Measurements from ENCODE around the gene SDHC. TPM values are rescaled to one million over a fixed set of nuclear protein-coding genes. Genes with fewer than 3 reads are reported as not detected.
"Not testable (repeated sequence)": the region's sequence is repeated elsewhere in the genome, so short reads cannot be mapped to it uniquely, and the experiment has no call there.

Gene SDHC
- total and polyA plus RNA-seq, 2 of the 8 experiments (the other 6 are each of a cell fraction or from before 2014, with no cell fraction given): 224 to 305 TPM

DNA sequence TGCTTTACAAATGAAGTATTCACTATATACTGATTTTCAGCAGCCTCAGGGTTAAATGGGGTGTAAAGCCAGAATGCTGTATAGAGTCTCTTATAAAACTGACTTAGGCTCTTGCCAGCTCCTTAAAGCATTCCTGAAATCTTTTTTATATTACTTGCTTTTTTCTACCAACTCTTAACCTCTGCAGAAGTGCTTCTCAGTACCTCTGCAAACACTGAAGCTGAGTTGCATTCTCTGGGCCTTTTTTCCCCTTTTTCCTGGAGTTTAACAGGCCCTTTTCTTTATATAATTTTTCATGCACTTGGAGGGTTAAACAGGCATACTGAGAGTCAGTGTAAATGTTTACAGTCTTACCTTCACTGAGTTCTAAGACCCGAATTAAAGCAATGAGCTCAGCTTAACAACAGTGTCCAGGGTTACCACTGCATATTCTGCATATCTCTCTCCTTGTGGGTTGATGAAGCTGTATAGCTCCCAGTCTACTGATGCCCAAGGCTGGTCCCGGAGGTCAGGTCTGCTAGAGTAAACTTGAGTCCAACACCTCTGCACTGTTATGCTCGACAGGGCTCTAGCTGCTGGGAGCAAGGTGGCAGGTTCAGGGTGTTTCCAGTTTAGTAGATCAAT, 94.4 kb downstream of the SDHC start (continued):
- TF ChIP-seq JUND (IDR thresholded peaks at IDR 0.05; ENCODE audit: low read length) (no peak), EGR1 (IDR thresholded peaks at IDR 0.05; ENCODE audit: borderline replicate concordance, low read depth, low read length) (no peak)

- not testable (repeated sequence) for H3K4me3 ChIP-seq (ENCODE audit: extremely low read depth in 1 of 4, insufficient read depth in 2 of 4, low read depth in 3 of 4, low read length in 4 of 4); FAIRE-seq
- CTCF ChIA-PET (ENCODE audit: partially characterized antibody): interaction anchor here (0.7 to 1.5 kb wide), 5 partner anchors 10 to 210 kb away, joined by 3 to 6 read pairs (median 3); no protein-coding TSS in a partner anchor
Measured at GRCh38 chr1:161409848-161410635, 95.9 kb downstream of the SDHC start.

More at GRCh38 chr1:161409848-161410635, 95.9 kb downstream of the SDHC start:
- not testable (repeated sequence) for H3K23ac ChIP-seq (ENCODE audit: insufficient read length); H3K79me2 ChIP-seq (ENCODE audit: control insufficient read depth in 1 of 2, insufficient read depth in 2 of 2, low read length in 2 of 2); H3K9me3 ChIP-seq (ENCODE audit: insufficient read depth in 2 of 2, low read depth in 1 of 2, low read length in 1 of 2); H2BK12ac ChIP-seq (ENCODE audit: low read depth, low read length); H3K14ac ChIP-seq (ENCODE audit: insufficient read length); H3K27ac ChIP-seq (ENCODE audit: low read depth, low read length); H4K8ac ChIP-seq (ENCODE audit: extremely low read depth, insufficient read depth, low read length); H3K36me3 ChIP-seq (ENCODE audit: control insufficient read depth in 2 of 4, insufficient read depth in 4 of 4, low read length in 3 of 4); H4K91ac ChIP-seq (replicated peaks; ENCODE audit: insufficient read length, low read length); H3K23me2 ChIP-seq (ENCODE audit: low read depth, low read length); H2AFZ ChIP-seq (ENCODE audit: low read length); H3K4ac ChIP-seq (replicated peaks; ENCODE audit: insufficient read length, low read depth, low read length); H3K27me3 ChIP-seq (replicated peaks in 1 of 4; ENCODE audit: control insufficient read depth in 3 of 4, extremely low read depth in 1 of 4, insufficient read depth in 3 of 4, low read length in 3 of 4); H3K4me2 ChIP-seq (ENCODE audit: insufficient read depth in 1 of 2, low read depth in 2 of 2, low read length in 2 of 2); H2AK5ac ChIP-seq (ENCODE audit: low read depth, low read length); H4K5ac ChIP-seq (ENCODE audit: insufficient read length, low read depth, low read length); H3K18ac ChIP-seq (ENCODE audit: extremely low read depth, low read length); H3K79me1 ChIP-seq (ENCODE audit: low read depth, low read length); H2BK20ac ChIP-seq (ENCODE audit: low read length); H2BK120ac ChIP-seq (replicated peaks; ENCODE audit: low read depth, low read length); H3K9ac ChIP-seq (replicated peaks in 1 of 4; ENCODE audit: extremely low read depth in 1 of 4, low read depth in 3 of 4, low read length in 3 of 4); H3K4me1 ChIP-seq (replicated peaks in 1 of 4; ENCODE audit: control insufficient read depth in 3 of 4, insufficient read depth in 4 of 4, low read length in 3 of 4); H3K56ac ChIP-seq (replicated peaks; ENCODE audit: insufficient read length, low read depth, low read length); DNase-seq (ENCODE audit: low read depth in 1 of 2, low spot score in 2 of 2); H4K20me1 ChIP-seq (replicated peaks in 1 of 2; ENCODE audit: control insufficient read depth in 1 of 2, insufficient read depth in 2 of 2, low read length in 2 of 2); H2BK15ac ChIP-seq (ENCODE audit: low read length); H2BK5ac ChIP-seq (ENCODE audit: low read depth, low read length)
- POLR2A ChIA-PET (ENCODE audit: partially characterized antibody): interaction anchor here (1.3 kb wide), 1 partner anchor 43 kb away, joined by 3 read pairs; no protein-coding TSS in a partner anchor
- WGBS, 2 experiments (ENCODE audit: extremely low coverage in 1 of 2, insufficient coverage in 1 of 2, insufficient read length in 1 of 2, insufficient replicate concordance in 2 of 2, low coverage in 1 of 2, low lambda C conversion rate in 2 of 2, missing lambda C conversion rate in 1 of 2): 88% methylated on average over 13 of the region's 13 CpGs; no CpG with 5 or more reads in 1 of the 2 experiments

Data from H1 (cell line).